Rectal smooth muscle tissue (tissue), 1 donor: ENCODE measurements around the gene C1orf167.

Source experiments
- H3K27ac ChIP-seq: one replicate; pipeline ENCODE4 v1.7.0; 2013; ENCODE audit warnings: low read depth, low read length, inconsistent platforms
- H3K27me3 ChIP-seq: one replicate; pipeline ENCODE4 v1.7.0; 2013; ENCODE audit warnings: low read length; ENCODE audit not compliant: control insufficient read depth, insufficient read depth
- H3K36me3 ChIP-seq: one replicate; pipeline ENCODE4 v1.7.0; 2013; ENCODE audit warnings: low read length; ENCODE audit not compliant: control insufficient read depth, insufficient read depth
- H3K4me1 ChIP-seq: one replicate; pipeline ENCODE4 v1.7.0; 2013; ENCODE audit warnings: low read length; ENCODE audit not compliant: control insufficient read depth, insufficient read depth
- H3K4me3 ChIP-seq: one replicate; pipeline ENCODE4 v1.7.0; 2013; ENCODE audit warnings: low read length
- H3K9ac ChIP-seq: one replicate; pipeline ENCODE4 v1.7.0; 2013; ENCODE audit warnings: low read length

The C1orf167 gene

DNA sequence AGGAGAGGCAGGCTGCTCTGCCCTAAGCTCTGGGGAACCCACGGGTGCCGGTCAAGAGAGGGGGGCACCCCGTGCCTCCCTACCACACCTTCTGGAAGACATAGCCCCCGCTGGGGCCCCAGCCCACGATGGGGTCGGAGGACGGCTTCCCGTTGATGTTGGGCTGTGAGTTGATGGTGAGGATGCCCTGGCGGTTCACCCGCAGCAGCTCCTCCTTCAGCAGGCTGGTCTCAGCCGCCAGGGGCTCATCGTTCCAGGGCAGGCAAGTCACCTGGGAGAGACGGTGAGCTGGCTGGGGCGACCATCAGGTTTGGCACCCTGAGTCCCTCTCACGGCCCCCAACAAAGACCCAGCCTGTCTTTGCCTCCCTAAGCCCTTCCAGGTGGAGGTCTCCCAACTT lies 31.8 kb downstream of the C1orf167 start:
- H3K36me3 ChIP-seq: peaks cover 16% of the 10 kb centered on the region
- H3K4me3 ChIP-seq: no peak overlapping the region
- H3K4me1 ChIP-seq: peaks cover 15% of the 10 kb centered on the region
- H3K27ac ChIP-seq: no peak overlapping the region
- H3K9ac ChIP-seq: no peak overlapping the region
- no peaks in the 10 kb centered on the region for H3K27me3 ChIP-seq

DNA sequence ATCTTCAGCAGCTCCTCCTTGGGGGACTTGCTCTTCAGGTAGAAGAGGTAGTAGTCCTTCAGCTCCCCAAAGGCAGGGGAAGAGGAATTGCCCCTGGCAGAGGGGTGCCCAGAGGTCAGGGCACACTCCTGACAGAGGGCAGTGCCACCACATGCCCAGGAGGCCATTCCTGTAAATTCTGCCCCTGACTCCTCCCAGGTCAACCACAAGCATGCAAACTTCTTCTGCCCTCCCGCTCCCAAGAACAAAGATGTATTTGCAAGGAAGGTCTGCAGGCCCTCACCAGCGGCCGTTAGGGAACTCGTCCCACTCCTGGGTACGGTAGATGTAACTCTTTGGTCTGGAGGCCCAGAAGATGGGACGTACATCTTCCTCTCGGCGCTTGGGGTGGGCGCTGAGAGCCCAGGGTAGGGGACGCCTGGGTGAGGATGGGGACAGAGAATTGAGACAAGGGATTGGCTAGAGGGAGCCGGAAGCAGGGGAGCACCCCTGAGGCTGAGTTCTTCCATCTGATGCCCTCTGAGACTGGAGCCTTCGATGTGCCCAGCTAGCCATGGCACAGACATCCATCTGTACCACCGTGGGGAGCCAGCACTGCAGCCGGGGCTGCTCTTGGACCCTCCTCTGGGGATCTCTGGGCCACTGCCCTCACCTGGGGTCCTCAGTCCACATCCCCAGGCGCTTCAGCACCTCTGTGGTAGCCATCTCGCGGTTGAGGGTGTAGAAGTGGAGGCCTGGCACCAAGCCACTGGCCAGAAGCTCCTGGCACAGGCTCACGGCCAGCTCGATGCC lies 32.6 kb downstream of the C1orf167 start:
- peaks cover 21% of the 10 kb centered on the region for H3K36me3 ChIP-seq
- peaks cover 15% of the 10 kb centered on the region for H3K4me1 ChIP-seq

DNA sequence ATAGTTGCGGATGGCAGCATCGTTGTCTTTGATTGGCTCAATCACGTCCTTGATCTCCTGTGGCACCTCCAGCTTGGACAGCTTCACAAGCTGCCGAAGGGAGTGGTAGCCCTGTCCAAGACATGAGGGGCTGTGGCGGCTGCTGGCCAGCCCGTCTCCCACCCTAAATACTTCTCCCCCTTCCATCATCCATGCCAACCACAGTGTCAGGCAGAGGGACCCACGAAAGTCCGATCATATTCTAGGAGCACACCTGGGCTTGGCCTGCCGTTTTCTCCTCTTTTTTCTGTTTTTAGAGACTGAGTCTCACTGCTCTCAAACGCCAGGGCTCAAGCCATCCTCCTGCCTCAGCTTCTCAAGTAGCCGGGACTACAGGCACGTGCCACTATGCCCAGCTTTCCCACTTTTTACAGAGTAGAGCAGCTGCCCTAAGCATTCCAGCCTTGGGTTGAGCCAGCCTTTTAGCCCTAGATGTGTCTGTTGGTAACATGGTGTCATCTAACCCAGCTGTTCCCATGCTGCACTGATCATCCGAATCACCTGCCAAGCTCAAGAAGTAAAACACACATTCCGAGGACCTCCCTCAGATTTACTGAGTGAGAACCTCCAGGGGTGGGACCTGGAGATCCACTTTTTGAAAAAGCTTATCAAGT lies 33.4 kb downstream of the C1orf167 start:
- H3K36me3 ChIP-seq: peaks cover 27% of the 10 kb centered on the region
- no peak overlapping the region for H3K9ac ChIP-seq
- H3K27ac ChIP-seq: no peak overlapping the region
- H3K4me3 ChIP-seq: no peak overlapping the region
- H3K27me3 ChIP-seq: no peaks in the 10 kb centered on the region
- peaks cover 11% of the 10 kb centered on the region for H3K4me1 ChIP-seq

More for the DNA sequence above, 32.6 kb downstream of the C1orf167 start:
- H3K9ac ChIP-seq: no peak overlapping the region
- no peak overlapping the region for H3K4me3 ChIP-seq
- H3K27me3 ChIP-seq: no peaks in the 10 kb centered on the region
- no peak overlapping the region for H3K27ac ChIP-seq

DNA sequence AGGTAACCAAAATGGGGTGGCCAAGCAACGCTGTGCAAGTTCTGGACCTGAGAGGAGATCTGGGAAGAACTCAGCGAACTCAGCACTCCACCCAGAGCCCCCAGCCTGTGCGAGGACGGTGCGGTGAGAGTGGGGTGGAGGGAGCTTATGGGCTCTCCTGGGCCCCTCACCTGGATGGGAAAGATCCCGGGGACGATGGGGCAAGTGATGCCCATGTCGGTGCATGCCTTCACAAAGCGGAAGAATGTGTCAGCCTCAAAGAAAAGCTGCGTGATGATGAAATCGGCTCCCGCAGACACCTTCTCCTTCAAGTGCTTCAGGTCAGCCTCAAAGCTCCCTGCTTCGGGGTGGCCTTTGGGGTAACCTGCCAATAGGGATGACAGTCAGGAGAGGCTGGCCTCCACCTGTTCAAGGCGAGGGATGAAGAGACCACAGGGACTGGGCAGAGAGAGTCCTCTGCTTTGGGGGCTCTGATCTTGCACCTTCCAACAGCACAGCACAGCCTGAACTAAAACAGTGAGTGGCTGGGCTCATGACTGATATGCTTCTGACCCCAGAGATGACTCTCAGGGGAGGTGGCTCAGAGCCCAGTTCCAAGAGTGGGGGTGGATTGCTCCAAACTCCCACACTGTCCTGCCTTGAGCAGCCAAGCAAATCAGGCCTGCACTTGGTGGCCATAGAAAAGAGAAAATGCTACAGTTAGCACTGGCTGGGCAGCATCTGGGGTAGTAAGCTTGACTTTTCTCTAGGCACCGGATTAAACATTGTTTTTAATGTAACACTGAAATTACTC lies 34.2 kb downstream of the C1orf167 start:
- Histone ChIP-seq H3K27me3 (no peaks in the 10 kb centered on the region), H3K27ac (no peak overlapping the region), H3K36me3 (peaks cover 35% of the 10 kb centered on the region), H3K9ac (no peak overlapping the region), H3K4me1 (peaks cover 4% of the 10 kb centered on the region), H3K4me3 (no peak overlapping the region)

DNA sequence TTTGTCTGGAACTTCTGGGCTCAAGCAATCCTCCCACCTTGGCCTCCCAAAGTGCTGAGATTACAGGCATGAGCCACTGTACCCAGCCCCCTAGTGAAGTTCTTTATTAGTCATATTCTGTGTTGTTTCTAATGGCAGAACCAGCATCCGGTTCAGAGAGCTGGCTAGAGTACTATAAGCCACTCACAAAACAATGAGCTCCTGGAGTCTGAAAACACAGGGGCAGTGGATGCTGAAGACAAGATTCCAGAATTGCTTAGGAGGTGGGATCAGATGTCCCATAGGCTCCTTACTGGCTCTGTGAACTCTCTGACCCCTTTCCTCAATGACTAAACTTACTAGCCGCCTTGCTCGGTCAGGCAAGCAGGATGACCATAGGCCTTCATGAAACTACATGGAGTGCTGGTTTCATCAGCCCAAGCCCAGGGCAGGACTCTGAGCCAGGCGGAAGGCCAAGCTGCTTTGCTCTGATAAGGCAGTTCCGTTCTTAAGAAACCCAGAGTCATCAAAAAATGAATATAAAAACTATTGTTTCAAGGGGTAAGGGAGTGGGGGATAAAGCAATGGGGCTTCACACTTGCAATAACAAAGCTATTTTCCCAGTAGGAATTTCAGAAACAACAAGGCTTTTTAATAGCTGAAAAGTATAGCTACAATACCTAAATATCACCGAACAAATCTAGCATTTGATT lies 35.7 kb downstream of the C1orf167 start:
- no peak overlapping the region for H3K4me3 ChIP-seq
- H3K9ac ChIP-seq: no peak overlapping the region
- peaks cover 36% of the 10 kb centered on the region for H3K36me3 ChIP-seq
- no peaks in the 10 kb centered on the region for H3K4me1 ChIP-seq
- no peaks in the 10 kb centered on the region for H3K27me3 ChIP-seq
- no peak overlapping the region for H3K27ac ChIP-seq

GRCh38 chr1:11799099-11799498 lies 37.1 kb downstream of the C1orf167 start:
- no peak overlapping the region for H3K27ac ChIP-seq

DNA sequence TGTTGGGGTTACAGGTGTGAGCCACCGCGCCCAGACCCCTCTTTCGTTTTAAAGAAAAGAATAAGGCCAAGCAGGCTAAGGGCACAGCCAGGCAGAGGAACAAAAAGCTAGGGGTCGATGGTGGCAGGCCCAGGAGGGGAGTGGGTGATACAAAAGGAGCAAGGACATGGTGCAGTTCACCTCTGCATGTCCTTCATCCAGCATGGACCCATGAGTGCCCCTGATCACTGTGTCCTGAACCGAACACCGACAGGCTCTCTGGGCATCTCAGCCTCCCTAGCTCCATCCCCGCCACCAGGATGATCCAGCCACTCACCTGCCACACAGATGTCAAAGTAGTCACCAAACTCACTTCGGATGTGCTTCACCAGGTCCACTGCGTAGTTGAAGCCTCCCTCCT lies 37.9 kb downstream of the C1orf167 start:
- Histone ChIP-seq H3K27ac (no peak overlapping the region), H3K4me3 (no peak overlapping the region), H3K4me1 (peaks cover 8% of the 10 kb centered on the region), H3K36me3 (peaks cover 27% of the 10 kb centered on the region), H3K9ac (no peak overlapping the region), H3K27me3 (no peaks in the 10 kb centered on the region)

More at GRCh38 chr1:11799099-11799498, 37.1 kb downstream of the C1orf167 start:
- Histone ChIP-seq H3K27me3 (no peaks in the 10 kb centered on the region), H3K4me3 (no peak overlapping the region), H3K36me3 (peaks cover 35% of the 10 kb centered on the region), H3K9ac (no peak overlapping the region), H3K4me1 (peaks cover 4% of the 10 kb centered on the region)

GRCh38 chr1:11800391-11800755 lies 38.4 kb downstream of the C1orf167 start:
- Histone ChIP-seq H3K4me3 (no peak overlapping the region), H3K4me1 (peaks cover 11% of the 10 kb centered on the region), H3K9ac (no peak overlapping the region), H3K27me3 (no peaks in the 10 kb centered on the region), H3K27ac (no peak overlapping the region), H3K36me3 (peaks cover 23% of the 10 kb centered on the region)

DNA sequence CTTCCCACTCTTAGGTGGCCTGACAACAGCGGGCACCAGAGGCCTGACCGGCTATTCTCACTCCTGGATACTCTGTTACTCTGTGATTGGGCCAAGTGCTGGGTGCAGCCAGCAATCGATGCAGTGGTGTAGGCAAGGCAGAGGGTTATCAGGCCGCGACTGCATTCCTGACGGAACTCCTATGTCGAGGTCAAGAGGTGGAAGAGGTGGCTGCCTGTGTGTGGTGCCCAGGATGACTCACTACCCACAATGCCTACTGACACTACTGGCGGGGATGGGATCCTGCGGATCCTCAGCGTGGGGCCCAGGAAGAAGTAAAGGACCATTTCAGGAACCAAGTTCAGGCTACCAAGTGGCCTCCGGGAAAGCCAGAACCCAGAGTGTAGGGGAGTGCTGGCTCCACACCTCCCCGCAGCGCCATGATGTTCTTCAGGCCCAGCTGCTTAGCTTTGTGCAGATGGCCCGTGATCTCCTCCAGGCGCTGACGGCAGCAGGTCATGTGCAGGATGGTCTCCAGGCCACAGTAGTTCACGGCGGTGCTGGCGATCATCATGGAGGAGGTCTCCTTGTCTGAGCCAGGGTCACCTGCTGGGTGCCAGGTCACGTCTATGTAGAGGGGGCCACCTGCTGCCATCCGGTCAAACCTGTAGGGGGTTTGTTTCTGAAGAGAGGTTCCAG lies 38.9 kb downstream of the C1orf167 start:
- Histone ChIP-seq H3K4me1 (peaks cover 11% of the 10 kb centered on the region), H3K4me3 (no peak overlapping the region)

DNA sequence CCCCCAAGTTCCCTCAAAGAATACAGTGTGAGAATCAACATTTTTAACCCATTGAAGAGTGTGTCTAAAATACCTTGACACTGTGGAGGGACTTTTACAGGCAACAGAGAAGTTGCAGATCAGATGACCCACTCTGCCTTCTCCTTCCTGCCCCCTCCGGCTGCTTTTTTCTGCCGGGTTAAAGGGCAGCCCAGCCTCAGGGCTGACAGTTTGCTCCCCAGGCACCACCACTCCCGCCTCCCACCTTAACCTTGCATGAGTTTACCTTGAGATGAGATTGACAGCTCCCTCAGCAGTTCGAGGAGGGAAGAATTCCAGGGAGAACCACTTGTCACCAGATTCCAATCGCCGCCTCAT lies 40.6 kb downstream of the C1orf167 start:
- H3K4me1 ChIP-seq: peaks cover 23% of the 10 kb centered on the region
- H3K4me3 ChIP-seq: peak overlapping the region; percentile 71

More for the DNA sequence above, 38.9 kb downstream of the C1orf167 start:
- Histone ChIP-seq H3K9ac (no peak overlapping the region), H3K36me3 (peaks cover 20% of the 10 kb centered on the region), H3K27me3 (no peaks in the 10 kb centered on the region), H3K27ac (no peak overlapping the region)

GRCh38 chr1:11802973-11803885 lies 41.2 kb downstream of the C1orf167 start:
- peaks cover 20% of the 10 kb centered on the region for H3K36me3 ChIP-seq
- H3K9ac ChIP-seq: peak overlapping the region; percentile 35
- H3K4me3 ChIP-seq: peak overlapping the region; percentile 71
- peaks cover 23% of the 10 kb centered on the region for H3K4me1 ChIP-seq
- H3K27me3 ChIP-seq: no peaks in the 10 kb centered on the region
- peak overlapping the region; percentile 95 for H3K27ac ChIP-seq

More for the DNA sequence above, 40.6 kb downstream of the C1orf167 start:
- Histone ChIP-seq H3K36me3 (peaks cover 20% of the 10 kb centered on the region), H3K27ac (peak overlapping the region; percentile 95), H3K27me3 (no peaks in the 10 kb centered on the region), H3K9ac (peak overlapping the region; percentile 35)
